ENCODE results near the gene RTRAF.

DNA sequence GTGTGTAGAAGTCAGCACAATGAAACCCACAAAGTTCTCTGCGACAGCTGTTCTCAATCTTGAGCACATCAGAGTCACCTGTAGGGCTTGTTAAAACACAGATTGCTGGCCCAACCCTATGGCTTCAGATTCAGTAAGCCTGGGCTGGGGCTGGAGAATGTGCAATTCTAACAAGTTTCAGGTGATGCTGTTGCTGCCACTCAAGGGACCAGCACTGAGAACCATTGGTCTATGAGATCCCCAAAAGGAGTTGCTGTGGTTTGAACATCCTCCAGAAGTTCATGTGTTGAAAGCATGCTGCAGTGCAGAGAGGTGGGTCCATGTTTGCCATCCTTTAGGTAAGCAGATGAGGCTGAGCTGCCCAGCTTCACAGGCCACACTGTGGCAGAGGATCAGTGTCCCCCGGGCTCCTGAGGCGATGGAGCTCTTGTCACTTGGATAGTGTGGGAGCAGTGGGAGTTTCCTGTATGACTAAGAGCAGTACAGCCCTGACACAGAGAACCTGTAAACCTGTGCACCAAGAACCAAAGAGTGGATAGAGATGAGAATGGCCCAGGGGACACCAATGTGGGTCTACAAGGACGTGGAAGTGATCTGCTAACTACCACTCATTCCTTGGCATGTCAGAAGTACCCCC is 8.0 kb upstream of the RTRAF start:
- TF ChIP-seq, protein P1, sequence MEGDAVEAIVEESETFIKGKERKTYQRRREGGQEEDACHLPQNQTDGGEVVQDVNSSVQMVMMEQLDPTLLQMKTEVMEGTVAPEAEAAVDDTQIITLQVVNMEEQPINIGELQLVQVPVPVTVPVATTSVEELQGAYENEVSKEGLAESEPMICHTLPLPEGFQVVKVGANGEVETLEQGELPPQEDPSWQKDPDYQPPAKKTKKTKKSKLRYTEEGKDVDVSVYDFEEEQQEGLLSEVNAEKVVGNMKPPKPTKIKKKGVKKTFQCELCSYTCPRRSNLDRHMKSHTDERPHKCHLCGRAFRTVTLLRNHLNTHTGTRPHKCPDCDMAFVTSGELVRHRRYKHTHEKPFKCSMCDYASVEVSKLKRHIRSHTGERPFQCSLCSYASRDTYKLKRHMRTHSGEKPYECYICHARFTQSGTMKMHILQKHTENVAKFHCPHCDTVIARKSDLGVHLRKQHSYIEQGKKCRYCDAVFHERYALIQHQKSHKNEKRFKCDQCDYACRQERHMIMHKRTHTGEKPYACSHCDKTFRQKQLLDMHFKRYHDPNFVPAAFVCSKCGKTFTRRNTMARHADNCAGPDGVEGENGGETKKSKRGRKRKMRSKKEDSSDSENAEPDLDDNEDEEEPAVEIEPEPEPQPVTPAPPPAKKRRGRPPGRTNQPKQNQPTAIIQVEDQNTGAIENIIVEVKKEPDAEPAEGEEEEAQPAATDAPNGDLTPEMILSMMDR (IDR thresholded peaks at IDR 0.05), result no peak
- TF ChIP-seq POLR2A (IDR thresholded peaks at IDR 0.05), result no peak

All from right lobe of liver (tissue), 4 donors.